ENCODE measurements around the gene MYEF2.

DNA sequence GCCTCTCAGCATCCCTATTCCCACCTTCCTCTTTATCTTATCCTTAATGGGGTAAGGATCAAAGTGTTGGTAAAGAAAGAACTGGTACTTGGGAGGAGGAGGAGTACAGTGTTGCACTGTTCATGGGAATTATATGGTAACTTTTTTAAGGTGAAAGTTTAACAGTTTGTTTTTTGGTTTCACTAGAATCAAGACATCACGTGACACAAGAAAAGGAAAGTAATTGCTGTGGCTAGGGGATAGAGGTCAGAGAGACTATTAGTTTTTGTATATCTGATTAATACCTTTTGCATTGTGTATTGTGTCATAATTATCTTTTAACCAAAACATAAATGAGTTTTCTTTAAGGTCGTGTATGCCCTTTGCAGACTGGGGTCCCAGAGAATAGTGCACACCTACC, 80.8 kb downstream of the MYEF2 start:
- TF ChIP-seq, protein P1, sequence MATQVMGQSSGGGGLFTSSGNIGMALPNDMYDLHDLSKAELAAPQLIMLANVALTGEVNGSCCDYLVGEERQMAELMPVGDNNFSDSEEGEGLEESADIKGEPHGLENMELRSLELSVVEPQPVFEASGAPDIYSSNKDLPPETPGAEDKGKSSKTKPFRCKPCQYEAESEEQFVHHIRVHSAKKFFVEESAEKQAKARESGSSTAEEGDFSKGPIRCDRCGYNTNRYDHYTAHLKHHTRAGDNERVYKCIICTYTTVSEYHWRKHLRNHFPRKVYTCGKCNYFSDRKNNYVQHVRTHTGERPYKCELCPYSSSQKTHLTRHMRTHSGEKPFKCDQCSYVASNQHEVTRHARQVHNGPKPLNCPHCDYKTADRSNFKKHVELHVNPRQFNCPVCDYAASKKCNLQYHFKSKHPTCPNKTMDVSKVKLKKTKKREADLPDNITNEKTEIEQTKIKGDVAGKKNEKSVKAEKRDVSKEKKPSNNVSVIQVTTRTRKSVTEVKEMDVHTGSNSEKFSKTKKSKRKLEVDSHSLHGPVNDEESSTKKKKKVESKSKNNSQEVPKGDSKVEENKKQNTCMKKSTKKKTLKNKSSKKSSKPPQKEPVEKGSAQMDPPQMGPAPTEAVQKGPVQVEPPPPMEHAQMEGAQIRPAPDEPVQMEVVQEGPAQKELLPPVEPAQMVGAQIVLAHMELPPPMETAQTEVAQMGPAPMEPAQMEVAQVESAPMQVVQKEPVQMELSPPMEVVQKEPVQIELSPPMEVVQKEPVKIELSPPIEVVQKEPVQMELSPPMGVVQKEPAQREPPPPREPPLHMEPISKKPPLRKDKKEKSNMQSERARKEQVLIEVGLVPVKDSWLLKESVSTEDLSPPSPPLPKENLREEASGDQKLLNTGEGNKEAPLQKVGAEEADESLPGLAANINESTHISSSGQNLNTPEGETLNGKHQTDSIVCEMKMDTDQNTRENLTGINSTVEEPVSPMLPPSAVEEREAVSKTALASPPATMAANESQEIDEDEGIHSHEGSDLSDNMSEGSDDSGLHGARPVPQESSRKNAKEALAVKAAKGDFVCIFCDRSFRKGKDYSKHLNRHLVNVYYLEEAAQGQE (IDR thresholded peaks at IDR 0.05; ENCODE audit: insufficient read depth in 1 of 2, low read depth in 2 of 2, low read length in 2 of 2), result no peak
- TF ChIP-seq SIN3A (IDR thresholded peaks at IDR 0.05; ENCODE audit: borderline replicate concordance, insufficient read depth, low read length) (no peak), TAF1 (IDR thresholded peaks at IDR 0.05; ENCODE audit: borderline replicate concordance, insufficient read depth, low read length) (no peak), POLR2AphosphoS5 (IDR thresholded peaks at IDR 0.05; ENCODE audit: low read depth, low read length) (no peak), FOXP2 (optimal IDR thresholded peaks at IDR 0.05; ENCODE audit: borderline replicate concordance, extremely low read depth, extremely low read length, insufficient read depth) (no peak)

Measured in PFSK-1 (cell line).